ENCODE results near the gene CRLF3.

- TF ChIP-seq, protein P1, sequence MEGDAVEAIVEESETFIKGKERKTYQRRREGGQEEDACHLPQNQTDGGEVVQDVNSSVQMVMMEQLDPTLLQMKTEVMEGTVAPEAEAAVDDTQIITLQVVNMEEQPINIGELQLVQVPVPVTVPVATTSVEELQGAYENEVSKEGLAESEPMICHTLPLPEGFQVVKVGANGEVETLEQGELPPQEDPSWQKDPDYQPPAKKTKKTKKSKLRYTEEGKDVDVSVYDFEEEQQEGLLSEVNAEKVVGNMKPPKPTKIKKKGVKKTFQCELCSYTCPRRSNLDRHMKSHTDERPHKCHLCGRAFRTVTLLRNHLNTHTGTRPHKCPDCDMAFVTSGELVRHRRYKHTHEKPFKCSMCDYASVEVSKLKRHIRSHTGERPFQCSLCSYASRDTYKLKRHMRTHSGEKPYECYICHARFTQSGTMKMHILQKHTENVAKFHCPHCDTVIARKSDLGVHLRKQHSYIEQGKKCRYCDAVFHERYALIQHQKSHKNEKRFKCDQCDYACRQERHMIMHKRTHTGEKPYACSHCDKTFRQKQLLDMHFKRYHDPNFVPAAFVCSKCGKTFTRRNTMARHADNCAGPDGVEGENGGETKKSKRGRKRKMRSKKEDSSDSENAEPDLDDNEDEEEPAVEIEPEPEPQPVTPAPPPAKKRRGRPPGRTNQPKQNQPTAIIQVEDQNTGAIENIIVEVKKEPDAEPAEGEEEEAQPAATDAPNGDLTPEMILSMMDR (IDR thresholded peaks at IDR 0.05; ENCODE audit: low read depth, low read length) = no peak
- TF ChIP-seq EZH2phosphoT487 (IDR thresholded peaks at IDR 0.05; ENCODE audit: low read depth) = no peak
These were observed 4.4 kb downstream of the CRLF3 start for GRCh38 chr17:30819971-30820705.

All from OCI-LY3 (cell line).